Panc1 (cell line): ENCODE measurements around the gene NOSTRIN. TPM values are rescaled to one million over a fixed set of nuclear protein-coding genes. Genes with fewer than 3 reads are reported as not detected.

Experiments used
- ATAC-seq: fragments of 200-7000 bp; cut with Tn5 transposase; 2 replicates; pipeline ENCODE4 v1.9.1; 2020; ENCODE audit warnings: mild to moderate bottlenecking, moderate library complexity
- BruUV-seq: library from RNA; stranded (reverse); fragments of 400-500 nt; replicated peaks from 2 replicates; lab custom pipeline; 2021; lab: Mats Ljungman, UMichigan
- CTCF ChIA-PET: fragments of 300-600 bp; sonication (Branson Sonifier 250); formaldehyde crosslinking; loops from one replicate; lab custom pipeline; 2022; ENCODE audit warnings: antibody characterized with exemption; lab: Charles Lee
- POLR2A ChIA-PET: fragments of 300-600 bp; sonication (Branson Sonifier 250); formaldehyde crosslinking; loops from one replicate; lab custom pipeline; 2022; ENCODE audit warnings: antibody characterized with exemption; lab: Charles Lee
- DNase-seq: peaks from one replicate; pipeline ENCODE4 v3.0.0-alpha.2; 2010; ENCODE audit warnings: low read depth, low spot score
- H3K27ac ChIP-seq: 2 replicates; pipeline ENCODE4 v1.5.1; 2011; ENCODE audit warnings: mild to moderate bottlenecking, low read length, inconsistent platforms
- H3K27me3 ChIP-seq: fragments of 200-500 bp; sonication (Bioruptor generic); 2 replicates; pipeline ENCODE4 v1.6.0; 2014; ENCODE audit warnings: low read length, inconsistent platforms; ENCODE audit not compliant: control insufficient read depth, insufficient read depth
- H3K36me3 ChIP-seq: fragments of 200-500 bp; sonication (Bioruptor generic); 2 replicates; pipeline ENCODE4 v1.5.1; 2014; ENCODE audit warnings: inconsistent platforms, mild to moderate bottlenecking, low read length, moderate library complexity; ENCODE audit not compliant: control insufficient read depth, insufficient read depth
- H3K4me1 ChIP-seq: 2 replicates; pipeline ENCODE4 v1.5.1; 2011; ENCODE audit warnings: inconsistent platforms, mild to moderate bottlenecking, low read length, moderate library complexity; ENCODE audit not compliant: control insufficient read depth, insufficient read depth
- H3K4me3 ChIP-seq, 2 experiments: 2 replicates each; pipeline ENCODE4 v1.5.1; 2011 to 2012; ENCODE audit warnings: low read depth in 2 of 2, low read length in 2 of 2, mild to moderate bottlenecking in 2 of 2, inconsistent platforms in 1 of 2, moderate library complexity in 1 of 2
- H3K9me3 ChIP-seq: fragments of 200-500 bp; sonication (Bioruptor generic); 2 replicates; pipeline ENCODE4 v1.5.1; 2014; ENCODE audit warnings: low read depth, mild to moderate bottlenecking, inconsistent platforms, low read length, moderate library complexity; ENCODE audit not compliant: control insufficient read depth, insufficient read depth
- CTCF ChIP-seq: fragments of 450-650 bp; IDR thresholded peaks from 2 replicates; pipeline ENCODE4 v1.5.1; 2017; ENCODE audit warnings: mild to moderate bottlenecking
- POLR2AphosphoS5 ChIP-seq: IDR thresholded peaks from 2 replicates; pipeline ENCODE4 v1.6.1; 2012; ENCODE audit warnings: mild to moderate bottlenecking, low read depth, low read length, moderate library complexity
- REST ChIP-seq, 2 experiments: IDR thresholded peaks; 2 replicates each; pipeline ENCODE4 v1.6.1; 2011 to 2012; ENCODE audit warnings: low read depth in 2 of 2, control low read depth in 1 of 2, low read length in 1 of 2, mild to moderate bottlenecking in 1 of 2, moderate library complexity in 1 of 2; ENCODE audit not compliant: insufficient read depth in 1 of 2
- SIN3A ChIP-seq: IDR thresholded peaks from 2 replicates; pipeline ENCODE4 v1.6.1; 2012; ENCODE audit warnings: low read depth, mild to moderate bottlenecking, low read length, moderate library complexity, borderline replicate concordance; ENCODE audit not compliant: insufficient read depth
- TCF7L2 ChIP-seq: IDR thresholded peaks from 2 replicates; pipeline ENCODE4 v1.6.1; 2011; ENCODE audit warnings: mild to moderate bottlenecking, low read depth, low read length, inconsistent platforms
- in situ Hi-C: cut with HindIII; loops from 2 replicates; pipeline ENCODE4 v1.10.0; 2016; ENCODE audit warnings: low sequenced_read_pairs, low pct_unique_long_range_greater_than_20kb
- intact Hi-C: fragments of 100-400 bp; cut with micrococcal nuclease; formaldehyde crosslinking; loops from one replicate; pipeline ENCODE4 v1.10.0; 2022; ENCODE audit not compliant: unreplicated experiment
- total RNA-seq: library from RNA; stranded (reverse); gene quantifications from one replicate; pipeline ENCODE4 v1.2.1, GENCODE V29; 2021; ENCODE audit not compliant: unreplicated experiment

NOSTRIN gene
- total RNA-seq, 1 experiment from 2014 or later = not detected

DNA sequence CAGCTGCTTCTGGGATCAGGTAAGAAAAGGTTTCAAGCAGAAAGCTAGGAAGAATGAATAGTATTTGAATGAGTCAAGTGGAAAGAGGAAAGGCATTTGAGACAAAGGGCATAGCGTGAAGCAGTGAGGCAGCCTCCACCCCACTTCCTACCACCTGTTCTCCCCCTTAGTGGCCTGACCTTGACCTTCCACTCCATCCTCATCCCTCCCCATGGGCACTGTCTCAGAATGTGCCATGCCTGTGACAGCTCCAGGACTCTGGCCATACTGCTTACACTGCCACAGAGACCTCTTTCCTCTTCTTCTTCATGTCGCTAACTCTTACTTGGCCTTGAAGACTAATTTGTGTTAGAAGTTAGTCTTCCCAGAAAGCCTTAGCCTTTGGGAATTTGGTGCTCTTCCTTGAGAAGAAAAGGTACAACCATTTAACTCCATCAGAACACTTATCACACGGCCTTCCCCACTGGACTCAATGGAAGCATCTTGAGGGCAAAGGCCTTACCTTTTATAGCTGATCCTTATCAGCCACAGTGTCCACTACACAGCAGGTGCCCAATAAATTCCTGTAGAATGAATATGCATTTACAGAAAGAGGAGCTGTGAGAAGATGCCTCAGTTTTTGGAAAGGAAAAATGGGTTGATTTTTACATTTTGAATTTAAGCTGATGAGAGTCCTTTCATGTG, 15.2 kb upstream of the NOSTRIN start:
- no TSS peak for BruUV-seq

GRCh38 chr2:168787782-168788376, 14.6 kb upstream of the NOSTRIN start:
- CTCF ChIA-PET = no interaction called here

More for the DNA sequence above, 15.2 kb upstream of the NOSTRIN start:
- H3K36me3 ChIP-seq = no peaks in the 10 kb centered on the region
- no peak overlapping the region for H3K4me3 ChIP-seq
- TF ChIP-seq REST (IDR thresholded peaks at IDR 0.05; ENCODE audit: insufficient read depth in 1 of 2, low read depth in 2 of 2, low read length in 1 of 2) (no peak), POLR2AphosphoS5 (no peak)
- H3K27me3 ChIP-seq = 0 out of 2 replicates have a peak, but pooled peaks cover 3% of the 10 kb centered on the region
- intact Hi-C loops (no loop called here), in situ Hi-C loops (no loop called here)
- no peaks in the 10 kb centered on the region for H3K4me1 ChIP-seq
- no peaks in the 10 kb centered on the region for H3K9me3 ChIP-seq
- POLR2A ChIA-PET = no interaction called here
- no peak overlapping the region for H3K27ac ChIP-seq
- DNase-seq = no peak
- CTCF ChIA-PET = no interaction called here
- no peak for ATAC-seq

More at GRCh38 chr2:168787782-168788376, 14.6 kb upstream of the NOSTRIN start:
- intact Hi-C loops = no loop called here
- ATAC-seq = no peak
- no peaks in the 10 kb centered on the region for H3K36me3 ChIP-seq
- no TSS peak for BruUV-seq
- no peak overlapping the region for H3K27ac ChIP-seq
- TF ChIP-seq SIN3A (no peak), TCF7L2 (no peak), REST (IDR thresholded peaks at IDR 0.05; ENCODE audit: insufficient read depth in 1 of 2, low read depth in 2 of 2, low read length in 1 of 2) (no peak), CTCF (no peak), POLR2AphosphoS5 (no peak)
- no peaks in the 10 kb centered on the region for H3K9me3 ChIP-seq
- 0 out of 2 replicates have a peak, but pooled peaks cover 3% of the 10 kb centered on the region for H3K27me3 ChIP-seq
- no peak for DNase-seq
- H3K4me1 ChIP-seq = no peaks in the 10 kb centered on the region
- in situ Hi-C loops = no loop called here
- no peak overlapping the region for H3K4me3 ChIP-seq
- POLR2A ChIA-PET = no interaction called here
